Activated gamma-delta T cell (primary cell): ENCODE measurements around the gene ARHGAP42.

Source experiments
- DNase-seq: peaks from one replicate; lab custom pipeline; 2025; lab: John Stamatoyannopoulos, UW

ARHGAP42 gene

DNA sequence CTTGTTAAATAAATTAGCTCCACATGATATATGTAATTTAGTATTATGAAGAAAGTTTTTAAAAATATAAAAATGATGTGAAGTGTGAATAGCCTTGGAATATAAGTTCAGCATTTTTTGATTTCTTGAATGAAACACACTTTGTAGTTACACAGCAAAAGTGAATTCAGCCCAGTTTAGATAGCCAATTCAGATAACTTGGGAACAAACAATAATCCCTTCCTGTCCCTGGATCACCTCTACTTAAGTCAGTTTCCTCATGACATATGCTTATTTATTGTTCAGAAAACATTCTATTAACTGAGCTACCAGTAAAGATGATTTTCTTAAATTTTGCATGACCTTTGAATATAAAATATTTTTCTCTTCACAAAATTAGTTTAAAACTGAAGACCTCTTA, 335.2 kb downstream of the ARHGAP42 start:
- DNase-seq = no peak

DNA sequence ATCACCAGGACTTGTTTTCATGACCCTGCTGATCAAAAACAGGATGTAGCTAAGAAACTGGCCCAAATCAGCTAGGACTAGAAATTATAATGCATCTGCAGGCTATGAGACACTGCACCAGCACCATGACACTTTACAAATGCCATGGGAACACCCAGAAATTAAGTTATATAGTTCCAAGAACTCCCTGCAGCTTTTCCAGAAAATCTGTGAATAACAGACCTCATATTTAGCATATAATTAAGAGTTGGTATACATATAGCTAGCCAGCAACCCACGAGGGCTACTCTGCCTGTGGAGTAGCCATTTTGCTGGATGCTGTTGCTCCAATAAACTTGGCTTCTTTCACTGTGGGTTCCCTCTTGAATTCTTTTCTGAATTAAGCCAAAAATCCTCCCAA, 341.6 kb downstream of the ARHGAP42 start:
- no peak for DNase-seq

DNA sequence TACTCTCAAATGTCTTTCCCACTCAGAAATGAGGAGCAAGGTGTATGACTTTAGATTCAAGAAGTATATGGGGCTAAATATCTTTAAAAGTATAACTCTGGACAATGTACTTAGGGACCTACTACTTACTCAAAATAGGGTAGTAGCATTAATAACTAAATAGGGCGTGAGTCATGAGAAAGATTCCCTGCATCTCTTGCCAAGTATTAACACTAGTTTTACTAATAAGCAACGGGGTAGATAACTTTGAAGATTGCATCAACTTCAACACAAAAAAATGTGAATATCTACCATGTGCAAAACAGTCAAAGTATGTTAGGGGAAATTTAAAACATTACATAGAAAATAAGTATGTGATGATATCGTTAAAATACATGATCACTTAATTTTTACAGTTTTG, 342.9 kb downstream of the ARHGAP42 start:
- DNase-seq = no peak

DNA sequence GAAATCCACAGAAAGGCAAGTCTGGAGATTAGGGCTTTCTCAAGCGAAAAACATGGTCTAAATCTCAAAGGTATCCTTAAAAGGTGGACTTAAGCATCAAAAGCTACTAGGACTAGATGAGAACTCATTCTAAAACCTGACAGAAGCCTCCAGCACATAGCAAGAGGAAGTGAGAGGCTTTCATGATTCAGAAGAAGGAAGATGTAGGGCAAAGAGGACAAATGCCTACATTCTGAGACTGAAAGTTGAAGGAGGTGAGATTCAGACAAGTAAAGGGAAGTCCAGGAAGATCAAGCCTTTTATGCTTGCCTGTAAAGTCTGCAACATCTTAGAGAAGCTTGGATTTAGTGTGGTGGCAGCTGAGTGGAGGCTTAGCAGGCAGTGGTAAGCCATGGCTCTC, 343.6 kb downstream of the ARHGAP42 start:
- DNase-seq = no peak

DNA sequence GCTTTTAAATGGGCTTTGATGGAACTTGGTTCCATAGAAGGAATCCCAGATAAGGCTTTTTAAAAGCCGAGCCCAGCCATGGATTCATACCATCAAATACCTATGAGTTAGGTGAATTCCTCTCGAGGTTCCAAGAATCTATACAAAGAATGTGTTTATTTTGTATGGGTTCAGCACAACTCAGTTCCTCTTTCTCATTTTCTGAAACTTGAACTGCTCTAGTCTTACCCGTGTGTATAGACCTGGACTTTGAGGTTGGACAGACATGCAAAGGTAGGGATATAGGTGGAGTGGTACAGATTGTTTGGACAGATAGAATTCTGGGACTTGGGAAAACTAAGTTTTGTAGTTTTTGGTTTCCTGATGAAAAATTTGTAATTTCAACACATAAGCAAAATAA, 344.6 kb downstream of the ARHGAP42 start:
- DNase-seq = no peak

DNA sequence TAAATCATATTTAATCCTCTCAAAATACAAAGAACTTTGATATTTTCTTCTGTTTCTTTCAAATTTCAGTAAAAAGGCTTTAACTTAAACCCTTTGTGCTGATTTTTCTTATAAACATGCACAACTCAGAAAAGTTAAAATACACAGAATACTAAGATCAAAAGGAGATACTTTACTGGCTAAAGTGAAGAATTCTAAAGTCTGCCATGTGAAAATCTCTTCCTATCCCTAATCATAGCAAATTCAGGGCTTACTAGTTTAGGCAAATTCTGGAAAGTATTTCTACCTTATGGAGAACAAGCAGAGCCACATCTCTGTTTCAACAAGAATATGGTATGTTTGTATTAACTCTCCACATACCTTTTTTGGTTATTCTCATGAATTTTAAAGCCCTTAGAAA, 345.9 kb downstream of the ARHGAP42 start:
- DNase-seq = no peak

DNA sequence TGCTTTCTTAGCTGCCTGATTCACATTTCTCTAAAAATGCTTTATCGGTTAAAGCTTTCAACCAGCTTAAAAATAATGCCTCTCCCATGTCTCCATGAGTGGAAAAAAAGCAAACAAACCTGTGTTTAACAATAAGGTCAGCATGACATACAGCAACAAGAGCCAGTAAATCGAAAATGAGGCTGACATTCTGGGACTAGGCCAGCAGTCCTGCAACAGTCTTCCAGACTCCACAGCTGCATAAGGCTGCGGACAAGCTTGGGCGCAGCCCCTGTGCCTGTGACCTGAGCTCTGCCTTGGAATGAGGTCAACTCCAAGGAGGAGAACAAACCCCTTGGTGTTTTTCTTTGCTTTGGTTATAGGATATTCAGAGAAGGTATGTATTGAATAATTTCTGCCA, 347.0 kb downstream of the ARHGAP42 start:
- DNase-seq = no peak

DNA sequence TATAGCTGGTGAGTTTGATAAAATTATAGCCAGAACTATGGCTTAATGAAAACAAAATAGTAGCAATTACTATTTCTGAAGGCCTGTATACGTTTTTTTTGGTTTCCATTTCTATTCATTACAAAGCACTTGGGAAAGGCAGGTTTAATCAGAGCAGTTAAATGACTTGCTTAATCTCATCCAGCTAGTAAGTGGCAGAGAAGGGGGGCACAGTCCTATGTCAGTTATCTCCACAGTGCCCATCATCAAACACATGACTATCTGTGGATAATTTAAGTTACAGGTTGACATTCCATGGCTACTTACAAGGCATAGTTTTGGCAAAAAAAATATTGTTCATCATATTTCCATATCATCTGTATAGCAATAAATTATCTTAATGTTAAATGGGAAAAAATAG, 348.8 kb downstream of the ARHGAP42 start:
- no peak for DNase-seq
